GM10248 (cell line): ENCODE measurements around the gene LITAFD.

Source experiments
- CTCF ChIA-PET: fragments of 300-600 bp; sonication (Branson Sonifier 250); formaldehyde crosslinking; extraction: SDS; loops from one replicate; lab custom pipeline; 2021; ENCODE audit warnings: antibody characterized with exemption; lab: Yijun Ruan, JAX
- POLR2A ChIA-PET: fragments of 350-650 bp; sonication (Branson Sonifier 250); formaldehyde crosslinking; extraction: SDS; loops from one replicate; lab custom pipeline; 2020; ENCODE audit warnings: antibody characterized with exemption; lab: Yijun Ruan, JAX
- DNase-seq: peaks from one replicate; pipeline ENCODE4 v3.0.0; 2012; ENCODE audit errors: extremely low spot score
- CTCF ChIP-seq: IDR thresholded peaks from 2 replicates; pipeline ENCODE4 v1.5.1; 2012; ENCODE audit warnings: mild to moderate bottlenecking, low read depth; ENCODE audit errors: extremely low read depth, missing control alignments, control extremely low read depth

LITAFD gene

GRCh38 chr16:8882725-8883377, 700 bp downstream of the LITAFD start:
- CTCF ChIA-PET: interaction anchor here (3.0 to 14.8 kb wide), 5 partner anchors 8 to 313 kb away, joined by 15 to 165 read pairs (median 55); partner anchors contain the start of gene CARHSP1
- TF ChIP-seq CTCF: no peak
- DNase-seq: no peak
- POLR2A ChIA-PET: no interaction called here

DNA sequence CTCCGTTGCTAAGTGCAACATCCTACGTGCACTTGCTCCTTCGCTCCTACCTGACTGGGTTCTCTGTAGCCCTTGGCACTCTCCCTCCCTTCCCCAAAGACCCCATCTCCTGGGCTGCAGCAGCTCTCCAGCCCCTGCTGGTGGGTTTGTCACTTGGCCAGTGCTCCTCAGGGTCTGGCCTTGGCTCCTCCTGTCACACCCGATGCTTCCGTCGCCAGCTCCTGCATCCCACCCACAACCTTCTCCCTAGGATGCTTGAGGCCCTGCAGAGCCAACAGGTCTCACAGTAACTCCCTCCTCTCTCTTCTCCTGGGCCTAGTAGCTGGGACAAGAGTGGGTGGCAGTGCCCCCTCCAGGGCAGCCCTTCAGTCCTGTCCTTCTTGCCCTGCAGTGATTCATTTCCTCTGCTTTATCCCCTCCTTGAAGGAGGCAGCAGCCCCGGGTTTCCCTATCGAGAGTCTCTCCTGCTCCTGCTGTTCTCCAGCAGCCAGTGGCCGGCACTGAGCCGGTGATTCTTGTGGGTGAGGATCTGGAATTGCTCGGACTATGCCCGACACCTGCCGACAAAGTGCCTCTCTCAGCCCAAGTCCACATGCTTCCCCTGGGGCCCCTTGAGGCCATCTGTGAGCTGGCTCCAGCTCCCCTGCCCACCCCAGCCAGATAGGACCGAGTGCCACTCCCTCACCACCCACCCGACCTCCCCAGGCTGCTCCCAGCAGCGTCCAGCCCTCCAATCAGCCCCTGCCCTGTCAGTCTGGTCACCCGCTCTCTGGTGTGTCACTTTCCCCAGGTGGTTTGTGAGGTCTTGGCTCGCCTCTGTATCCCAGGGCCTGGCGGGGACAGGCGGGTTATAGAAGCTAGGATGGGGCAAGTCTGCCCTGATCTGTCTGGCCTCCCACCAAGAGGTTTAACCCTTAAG, 3.8 kb downstream of the LITAFD start:
- DNase-seq: no peak
- POLR2A ChIA-PET: no interaction called here
- CTCF ChIA-PET: interaction anchor here (1.8 to 14.8 kb wide), 2 partner anchors 14 to 123 kb away, joined by 4 to 165 read pairs; partner anchors contain the start of gene CARHSP1
- TF ChIP-seq CTCF: no peak

DNA sequence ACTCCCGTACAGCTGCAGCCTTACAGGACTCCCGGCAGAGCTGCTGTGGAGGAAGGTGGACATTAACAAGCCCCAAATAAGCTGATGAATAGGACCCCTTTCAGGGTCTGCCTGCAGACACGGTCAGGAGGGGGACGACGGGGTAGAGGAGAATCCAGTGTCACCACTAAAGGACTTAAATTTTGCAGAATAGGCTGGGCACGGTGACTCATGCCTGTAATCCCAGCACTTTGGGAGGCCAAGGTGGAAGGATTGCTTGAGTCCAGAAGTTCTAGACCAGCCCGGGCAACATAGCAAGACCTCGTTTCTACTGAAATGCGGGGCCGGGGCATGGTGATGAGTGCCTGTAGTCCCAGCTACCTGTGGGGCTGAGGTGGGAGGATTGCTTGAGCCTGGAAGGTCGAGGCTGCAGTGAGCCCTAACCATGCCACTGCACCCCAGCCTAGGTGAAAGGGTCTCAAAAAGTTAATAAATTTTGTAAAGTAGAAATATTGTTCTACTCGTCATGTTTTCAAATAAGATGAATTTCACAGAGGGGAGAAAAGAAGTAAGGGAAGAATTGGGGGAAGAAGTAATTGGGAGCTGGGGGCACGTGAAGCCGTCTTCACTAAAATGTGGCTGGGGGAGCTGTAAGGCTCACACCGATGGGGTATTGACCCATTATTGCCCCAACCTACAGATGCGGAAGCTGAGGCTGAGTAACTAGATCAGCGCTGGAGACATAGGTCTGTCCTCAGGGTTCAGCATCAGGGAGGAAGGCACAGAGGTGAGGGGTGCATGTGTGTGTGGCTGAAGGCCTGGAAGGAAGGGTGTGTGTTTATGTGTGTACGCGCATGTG, 4.7 kb downstream of the LITAFD start:
- TF ChIP-seq CTCF: no peak
- ChIA-PET POLR2A (no interaction called here), CTCF (interaction anchor here (0.7 to 14.8 kb wide), 3 partner anchors 15 to 247 kb away, joined by 3 to 165 read pairs (median 4); partner anchors contain the start of gene CARHSP1)
- DNase-seq: no peak

DNA sequence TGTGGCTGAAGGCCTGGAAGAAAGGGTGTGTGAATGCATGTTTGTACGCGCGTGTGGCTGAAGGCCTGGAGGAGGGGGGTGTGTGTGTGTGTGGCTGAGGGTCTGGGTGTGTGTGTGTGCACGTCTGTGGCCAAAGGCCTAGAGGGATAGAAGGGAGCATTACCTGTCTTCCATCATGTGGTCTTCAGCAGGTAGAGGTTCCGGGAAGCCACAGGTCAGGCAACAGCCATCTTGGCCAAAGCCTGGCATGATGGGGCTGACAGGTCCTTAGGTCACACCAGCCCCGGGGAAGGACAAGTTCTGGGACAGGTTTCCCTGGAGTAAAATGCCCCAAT, 5.2 kb downstream of the LITAFD start:
- ChIA-PET CTCF (interaction anchor here (0.7 to 14.8 kb wide), 3 partner anchors 15 to 247 kb away, joined by 3 to 165 read pairs (median 4); partner anchors contain the start of gene CARHSP1), POLR2A (no interaction called here)
- no peak for DNase-seq
- TF ChIP-seq CTCF: no peak

DNA sequence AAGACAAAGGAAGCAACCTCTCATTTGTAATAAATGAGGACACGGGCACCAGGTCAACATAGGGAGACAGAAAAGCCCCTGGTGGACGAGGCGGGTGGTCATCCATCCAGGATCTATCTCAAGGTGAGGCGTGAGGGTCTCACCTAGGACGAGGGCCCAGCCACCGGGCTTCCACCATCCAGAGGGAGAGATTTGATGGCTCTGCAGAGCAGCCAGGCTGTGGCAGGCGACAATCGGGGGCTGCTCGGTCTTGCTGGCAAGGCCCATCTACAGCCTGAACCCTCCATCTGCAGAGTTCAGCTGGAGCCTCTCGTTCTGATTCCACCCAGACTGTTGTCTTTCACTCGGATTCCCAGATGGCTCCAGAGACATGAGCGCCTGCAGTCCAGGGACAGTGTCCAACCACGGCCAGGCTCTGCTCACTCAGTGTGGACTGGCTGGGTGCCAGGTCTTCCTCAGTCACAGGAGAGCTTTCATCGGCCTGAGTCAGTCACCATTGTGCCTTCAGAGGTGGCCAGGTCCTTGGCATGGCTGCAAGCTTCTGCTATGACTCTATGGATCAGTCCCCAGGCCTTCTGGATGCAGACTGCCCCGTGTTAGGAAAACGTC, 5.9 kb downstream of the LITAFD start:
- CTCF ChIA-PET: interaction anchor here (2.1 to 14.8 kb wide), 3 partner anchors 7 to 251 kb away, joined by 6 to 165 read pairs (median 55); partner anchors contain the start of genes CARHSP1 and LITAFD

More for the DNA sequence above, 5.9 kb downstream of the LITAFD start:
- DNase-seq: no peak
- POLR2A ChIA-PET: no interaction called here
- TF ChIP-seq CTCF: no peak
